22Rv1 (cell line): Measurements from ENCODE around the gene LPA.
A peak's percentile ranks its signal among the peaks of the same experiment; 100 is the strongest.
"Not testable (repeated sequence)": the region's sequence is repeated elsewhere in the genome, so short reads cannot be mapped to it uniquely, and the experiment has no call there.

Experiments
- H3K27ac ChIP-seq: fragments of 450-650 bp; 2 replicates; pipeline ENCODE4 v1.5.1; 2017
- ZFX ChIP-seq: fragments of 450-650 bp; IDR thresholded peaks from 2 replicates; pipeline ENCODE4 v1.6.1; 2017; ENCODE audit warnings: antibody characterized with exemption, borderline replicate concordance
- TF ChIP-seq, protein P1 (sequence below): fragments of 450-650 bp; IDR thresholded peaks from 2 replicates; pipeline ENCODE4 v1.5.1; 2017; ENCODE audit warnings: mild to moderate bottlenecking

Gene LPA

DNA sequence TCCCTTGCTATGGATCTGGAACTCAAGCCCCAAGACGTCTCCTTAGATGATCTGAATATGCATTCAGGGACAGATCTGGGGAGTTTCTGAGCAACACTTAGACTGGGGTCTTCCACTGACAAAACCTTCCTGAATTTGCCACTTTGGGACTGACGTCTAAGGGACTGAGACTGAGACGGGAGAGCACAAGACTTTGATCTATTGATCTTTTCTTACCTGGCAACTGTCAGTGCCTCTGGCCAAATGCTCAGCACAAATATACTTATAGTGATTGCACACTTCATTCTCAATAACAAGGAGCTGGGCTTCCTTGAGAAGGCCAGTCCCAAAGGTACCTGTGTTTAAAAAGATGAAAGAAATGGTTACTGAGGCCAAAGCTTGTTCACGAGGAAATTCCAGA lies 131.8 kb downstream of the LPA start:
- H3K27ac ChIP-seq, result no peak overlapping the region
- TF ChIP-seq, protein P1, sequence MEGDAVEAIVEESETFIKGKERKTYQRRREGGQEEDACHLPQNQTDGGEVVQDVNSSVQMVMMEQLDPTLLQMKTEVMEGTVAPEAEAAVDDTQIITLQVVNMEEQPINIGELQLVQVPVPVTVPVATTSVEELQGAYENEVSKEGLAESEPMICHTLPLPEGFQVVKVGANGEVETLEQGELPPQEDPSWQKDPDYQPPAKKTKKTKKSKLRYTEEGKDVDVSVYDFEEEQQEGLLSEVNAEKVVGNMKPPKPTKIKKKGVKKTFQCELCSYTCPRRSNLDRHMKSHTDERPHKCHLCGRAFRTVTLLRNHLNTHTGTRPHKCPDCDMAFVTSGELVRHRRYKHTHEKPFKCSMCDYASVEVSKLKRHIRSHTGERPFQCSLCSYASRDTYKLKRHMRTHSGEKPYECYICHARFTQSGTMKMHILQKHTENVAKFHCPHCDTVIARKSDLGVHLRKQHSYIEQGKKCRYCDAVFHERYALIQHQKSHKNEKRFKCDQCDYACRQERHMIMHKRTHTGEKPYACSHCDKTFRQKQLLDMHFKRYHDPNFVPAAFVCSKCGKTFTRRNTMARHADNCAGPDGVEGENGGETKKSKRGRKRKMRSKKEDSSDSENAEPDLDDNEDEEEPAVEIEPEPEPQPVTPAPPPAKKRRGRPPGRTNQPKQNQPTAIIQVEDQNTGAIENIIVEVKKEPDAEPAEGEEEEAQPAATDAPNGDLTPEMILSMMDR, result no peak
- no peak for TF ChIP-seq ZFX

DNA sequence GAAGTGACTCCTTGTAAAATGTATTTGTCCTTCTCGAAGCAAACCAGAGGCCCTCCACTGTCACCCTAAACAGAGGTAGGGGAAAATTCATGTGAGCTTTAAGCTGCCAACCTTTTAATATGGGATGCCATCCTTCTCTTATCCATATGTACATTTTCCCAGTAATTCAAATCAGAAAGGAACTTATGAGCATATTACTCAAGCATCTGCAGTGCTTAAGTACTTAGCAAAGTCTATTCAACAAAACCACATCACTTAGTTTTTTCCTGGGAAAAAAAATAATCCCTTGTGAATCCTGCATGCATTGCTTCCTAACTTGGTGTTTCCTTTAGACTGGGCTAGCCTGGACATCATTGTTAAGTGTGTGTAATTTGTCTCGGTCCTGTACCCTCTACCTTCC lies 132.2 kb downstream of the LPA start:
- no peak for TF ChIP-seq ZFX
- TF ChIP-seq, protein P1, result no peak
- no peak overlapping the region for H3K27ac ChIP-seq

DNA sequence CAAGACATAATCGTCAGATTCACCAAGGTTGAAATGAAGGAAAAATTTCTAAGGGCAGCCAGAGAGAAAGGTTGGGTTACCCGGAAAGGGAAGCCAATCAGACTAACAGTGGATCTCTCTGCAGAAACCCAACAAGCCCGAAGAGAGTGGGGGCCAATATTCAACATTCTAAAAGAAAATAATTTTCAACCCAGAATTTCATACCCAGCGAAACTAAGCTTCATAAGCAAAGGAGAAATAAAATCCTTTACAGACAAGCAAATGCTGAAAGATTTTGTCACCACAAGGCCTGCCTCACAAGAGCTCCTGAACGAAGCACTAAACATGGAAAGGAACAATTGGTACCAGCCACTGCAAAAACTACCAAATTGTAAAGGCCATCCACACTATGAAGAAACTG lies 134.6 kb downstream of the LPA start:
- not testable (repeated sequence) for H3K27ac ChIP-seq

DNA sequence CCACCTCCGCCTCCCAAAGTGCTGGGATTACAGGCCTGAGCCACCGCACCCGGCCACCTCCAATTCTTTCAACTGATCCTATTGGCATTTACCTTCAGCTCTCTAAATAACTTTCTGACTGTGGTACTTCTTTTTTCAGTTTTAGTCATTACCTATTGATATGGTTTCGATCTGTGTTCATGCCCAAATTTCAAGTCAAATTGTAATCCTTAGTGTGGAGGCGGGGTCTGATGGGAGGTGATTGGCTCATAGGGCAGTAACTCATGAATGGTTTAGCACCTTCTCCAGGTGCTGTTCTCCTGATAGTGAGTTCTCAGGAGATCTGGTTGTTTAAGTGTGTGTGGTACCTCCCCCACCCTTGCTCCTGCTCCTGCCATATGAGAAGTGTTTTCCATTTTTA lies 140.9 kb downstream of the LPA start:
- TF ChIP-seq, protein P1, result no peak
- TF ChIP-seq ZFX, result no peak
- H3K27ac ChIP-seq, result no peak overlapping the region

DNA sequence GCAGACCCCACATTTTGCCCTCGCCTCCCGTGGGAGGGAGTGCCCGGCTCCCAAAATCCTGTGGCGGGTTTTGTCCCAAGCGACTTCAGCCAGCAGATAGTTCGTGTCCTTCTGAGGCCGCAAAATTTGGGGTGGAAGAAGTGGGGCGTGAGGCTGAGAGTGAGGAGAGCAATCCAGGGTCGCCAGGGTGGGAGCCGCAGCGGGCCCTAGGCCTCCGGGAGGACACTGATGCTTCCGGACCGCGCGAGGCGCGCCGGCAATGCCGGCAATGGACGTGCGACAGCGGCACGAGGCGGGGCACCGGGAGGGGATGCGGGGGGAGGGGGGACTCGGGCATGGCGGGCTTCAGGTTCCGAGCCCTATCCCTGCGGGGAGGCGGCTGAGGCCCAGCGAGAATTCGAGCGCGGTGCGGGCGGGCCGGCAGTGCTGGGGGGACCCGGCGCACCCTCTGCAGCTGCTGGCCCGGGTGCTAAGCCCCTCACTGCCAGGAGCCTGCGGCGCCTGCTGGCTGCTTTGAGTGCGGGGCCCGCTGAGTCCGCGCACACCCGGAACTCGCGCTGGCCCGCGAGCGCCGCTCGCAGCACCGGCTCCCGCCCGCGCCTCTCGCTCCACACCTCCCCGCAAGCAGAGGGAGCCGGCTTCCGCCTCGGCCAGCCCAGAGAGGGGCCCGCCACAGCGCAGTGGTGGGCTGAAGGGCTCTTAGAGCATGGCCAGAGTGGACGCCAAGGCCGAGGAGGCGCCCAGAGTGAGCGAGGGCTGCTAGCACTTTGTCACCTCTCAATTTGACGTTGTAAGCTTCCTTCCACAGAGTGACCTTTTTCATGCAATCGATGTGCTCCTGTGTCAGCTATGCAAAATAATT lies 143.8 kb downstream of the LPA start:
- H3K27ac ChIP-seq, result no peak overlapping the region
- TF ChIP-seq, protein P1, result peak; percentile 95
- no peak for TF ChIP-seq ZFX

DNA sequence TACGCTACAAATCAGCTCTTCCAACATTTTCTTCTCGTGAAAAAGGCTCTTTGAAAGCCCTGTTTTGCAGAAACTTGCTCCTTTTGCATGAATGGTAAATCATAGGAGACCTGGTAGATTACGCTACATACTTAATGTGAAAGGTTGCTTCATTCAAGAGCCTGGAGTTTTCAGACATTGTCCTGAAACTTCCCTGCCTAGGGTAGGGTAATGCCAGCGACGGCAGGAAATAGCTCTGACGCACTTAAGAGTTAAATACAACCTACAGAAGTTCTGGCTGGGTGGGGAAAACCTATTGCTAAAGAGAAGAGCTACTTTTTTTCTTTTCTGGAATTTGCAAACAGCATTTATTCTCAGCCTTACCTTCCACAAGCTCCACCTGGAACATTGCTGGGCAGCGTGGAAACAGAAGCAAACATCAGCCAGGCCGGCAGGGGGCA lies 144.5 kb downstream of the LPA start:
- H3K27ac ChIP-seq, result no peak overlapping the region
- TF ChIP-seq ZFX, result no peak
- TF ChIP-seq, protein P1, result no peak; the same call in 1 of the 2 replicates

DNA sequence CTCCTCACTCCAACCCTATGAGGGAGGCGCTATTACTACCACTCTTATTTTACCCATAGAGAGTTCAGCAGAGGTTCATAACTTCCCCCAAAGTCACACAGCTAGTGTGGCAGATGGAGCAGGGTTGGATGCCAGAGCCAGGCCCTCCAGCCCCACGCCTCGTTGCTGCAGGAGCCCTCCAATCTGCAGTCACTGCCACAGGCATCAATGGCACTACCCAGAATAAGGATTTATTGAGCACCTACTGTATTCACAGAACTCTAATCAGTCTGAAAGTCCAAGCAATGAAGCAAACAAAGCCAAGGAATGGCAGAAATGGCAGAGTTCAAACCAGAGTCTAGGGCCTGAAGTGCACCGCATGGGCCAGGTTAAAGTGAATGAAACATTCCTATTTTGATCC lies 144.9 kb downstream of the LPA start:
- TF ChIP-seq, protein P1, result no peak
- TF ChIP-seq ZFX, result no peak

More for the DNA sequence above, 144.9 kb downstream of the LPA start:
- no peak overlapping the region for H3K27ac ChIP-seq
